ENCODE data around the gene CNKSR3.

CNKSR3 gene

GRCh38 chr6:154500769-154501577 is 9.5 kb downstream of the CNKSR3 start:
- DNase-seq, result peak; percentile 6

- no peak for DNase-seq
Observed at GRCh38 chr6:154499855-154500589, 10.5 kb downstream of the CNKSR3 start.

- no peak for DNase-seq
Observed at GRCh38 chr6:154498340-154498934, 12.0 kb downstream of the CNKSR3 start.

GRCh38 chr6:154496793-154497517 is 13.5 kb downstream of the CNKSR3 start:
- DNase-seq, result no peak

- DNase-seq, result no peak
Observed at GRCh38 chr6:154496186-154496585, 14.3 kb downstream of the CNKSR3 start.

DNA sequence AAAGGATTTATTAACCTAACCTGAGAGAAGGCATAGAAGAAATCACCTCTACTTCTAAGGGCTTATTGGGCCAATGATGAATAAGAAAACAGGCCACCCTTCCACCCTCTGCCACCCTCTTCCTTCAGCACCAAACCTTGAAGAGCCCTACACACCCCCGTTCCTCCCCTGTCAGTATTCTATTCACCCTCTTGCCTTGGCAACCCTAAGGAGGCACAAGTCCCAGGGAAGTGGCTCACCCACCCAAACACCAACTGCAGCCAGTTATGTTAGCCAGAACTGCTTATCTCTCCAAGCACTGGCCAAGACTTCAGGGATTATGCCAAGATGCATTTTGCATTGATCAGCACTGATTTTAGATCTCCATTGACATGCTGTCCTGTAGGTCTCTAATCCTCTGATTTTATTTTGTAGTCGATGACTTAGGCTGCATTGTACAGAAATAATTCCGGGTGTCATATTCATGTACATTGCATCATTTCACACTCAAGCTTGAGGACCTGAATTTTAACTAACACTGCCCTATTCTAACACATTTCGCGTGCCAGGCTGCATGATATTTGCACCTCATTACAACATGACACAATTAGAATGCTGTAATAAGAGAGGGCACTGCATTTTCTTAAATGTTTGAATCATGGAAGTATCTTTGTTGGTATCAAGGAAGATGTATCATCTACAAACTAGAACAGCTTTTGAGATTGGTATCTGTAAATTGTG is 15.7 kb downstream of the CNKSR3 start:
- DNase-seq, result no peak

- DNase-seq, result no peak
Observed at GRCh38 chr6:154491567-154492470, 18.7 kb downstream of the CNKSR3 start.

GRCh38 chr6:154489822-154490221 is 20.7 kb downstream of the CNKSR3 start:
- DNase-seq, result no peak

GRCh38 chr6:154488802-154489437 is 21.6 kb downstream of the CNKSR3 start:
- no peak for DNase-seq

GRCh38 chr6:154488248-154488593 is 22.3 kb downstream of the CNKSR3 start:
- no peak for DNase-seq

GRCh38 chr6:154487367-154488247 is 22.9 kb downstream of the CNKSR3 start:
- no peak for DNase-seq

DNA sequence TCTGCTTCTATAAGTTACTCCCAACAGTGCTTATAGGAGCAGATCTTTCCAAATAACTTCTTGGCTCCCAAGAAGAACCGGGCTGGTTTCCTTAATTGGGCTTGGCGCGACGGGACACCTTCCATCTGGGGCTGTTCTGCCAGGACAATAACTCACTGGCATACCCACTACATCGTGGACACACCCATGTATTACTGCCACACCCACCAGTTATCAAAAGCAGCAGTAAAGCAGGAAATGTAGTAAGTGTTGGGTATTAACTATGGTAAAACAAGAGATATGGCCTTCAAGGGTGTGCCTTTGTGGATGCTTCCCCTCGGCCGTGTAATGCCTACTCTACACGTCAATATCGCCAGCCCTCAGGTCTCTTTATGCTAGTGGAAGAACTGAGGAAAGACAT is 24.7 kb downstream of the CNKSR3 start:
- DNase-seq, result no peak

- no peak for DNase-seq
Observed at GRCh38 chr6:154484942-154485341, 25.5 kb downstream of the CNKSR3 start.

GRCh38 chr6:154482858-154483257 is 27.6 kb downstream of the CNKSR3 start:
- DNase-seq, result peak; percentile 24

GRCh38 chr6:154481521-154482013 is 28.9 kb downstream of the CNKSR3 start:
- no peak for DNase-seq

- DNase-seq, result no peak
Observed at GRCh38 chr6:154479771-154480639, 30.5 kb downstream of the CNKSR3 start.

- no peak for DNase-seq
Observed at GRCh38 chr6:154479351-154479769, 31.1 kb downstream of the CNKSR3 start.

GRCh38 chr6:154478701-154479060 is 31.8 kb downstream of the CNKSR3 start:
- DNase-seq, result no peak
